GM12892 (cell line): ENCODE data around the gene GRID1.

Source experiments
- DNase-seq: peaks from one replicate; pipeline ENCODE4 v3.0.0; 2011; ENCODE audit not compliant: insufficient read length
- FAIRE-seq: peaks from 2 replicates; lab custom pipeline; 2011; peaks lifted over from hg19 to GRCh38; lab: Jason Lieb, UNC
- POLR2A ChIP-seq: IDR thresholded peaks from 2 replicates; pipeline ENCODE4 v1.6.1; 2011; ENCODE audit warnings: low read depth, low read length, control low read depth
- POLR2AphosphoS5 ChIP-seq: IDR thresholded peaks from 2 replicates; pipeline ENCODE4 v1.6.1; 2011; ENCODE audit warnings: low read depth, low read length, control low read depth
- TAF1 ChIP-seq: IDR thresholded peaks from 2 replicates; pipeline ENCODE4 v1.6.1; 2011; ENCODE audit warnings: low read depth, mild to moderate bottlenecking, control low read depth, low read length, borderline replicate concordance

Gene GRID1

DNA sequence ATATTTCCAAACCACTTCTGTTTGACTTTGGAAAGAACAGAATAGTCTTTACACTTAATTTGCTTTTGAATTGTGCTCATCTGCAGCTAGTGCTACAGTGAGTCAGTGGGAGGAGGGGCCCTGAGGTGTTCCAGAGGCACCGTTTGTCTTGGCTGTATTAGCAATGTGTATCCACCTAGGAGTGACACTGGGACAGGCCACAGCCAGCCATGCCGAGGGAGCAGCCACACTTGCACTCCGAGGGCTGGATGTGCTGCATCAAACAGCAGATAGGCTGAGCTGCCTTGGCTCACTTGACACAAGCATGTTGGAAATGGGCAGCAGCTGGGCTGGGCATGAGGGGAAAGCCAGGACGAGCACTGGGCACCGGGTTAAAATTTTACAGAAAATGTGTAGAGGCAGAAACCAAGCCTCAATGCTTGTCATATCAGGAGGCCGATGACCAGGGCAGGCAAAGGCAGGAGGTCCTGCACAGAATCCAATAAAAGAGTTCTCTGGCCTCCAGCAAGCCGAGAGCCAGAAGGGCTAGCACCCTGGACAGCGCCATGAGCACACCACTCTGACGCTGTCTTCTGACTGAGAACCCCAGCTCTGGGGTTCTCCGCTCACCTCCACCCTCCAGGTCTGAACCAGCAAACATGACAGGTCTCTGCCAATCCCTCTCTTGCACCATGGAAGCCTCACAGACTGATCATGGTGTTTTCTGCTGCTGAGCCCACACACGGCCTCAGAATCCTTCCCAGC lies 163.3 kb downstream of the GRID1 start:
- no peak for DNase-seq
- TF ChIP-seq POLR2AphosphoS5, result no peak
- FAIRE-seq, result no peak

DNA sequence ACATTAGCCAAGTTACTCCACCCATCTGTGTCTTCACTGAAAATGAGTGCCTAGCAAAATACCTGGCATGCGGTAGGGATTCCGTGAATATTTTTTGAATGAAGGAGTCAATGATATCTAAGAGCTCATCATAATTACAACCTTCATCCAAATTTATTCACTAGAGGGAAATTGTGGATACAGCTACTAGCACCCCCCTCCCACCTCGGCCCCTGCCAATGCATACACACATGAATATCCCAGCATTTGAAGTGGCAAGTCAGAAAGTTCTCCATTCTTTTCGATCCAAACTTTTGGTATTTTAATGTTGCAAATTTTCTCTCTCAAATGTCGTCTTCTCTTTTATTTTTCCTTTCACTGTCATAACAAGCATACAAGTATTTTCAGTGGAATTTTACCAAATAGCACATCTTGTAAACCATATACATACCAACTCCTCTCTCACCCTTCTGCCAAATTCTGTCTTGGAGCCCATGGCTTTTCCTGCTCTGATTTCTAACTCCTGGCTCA lies 164.3 kb downstream of the GRID1 start:
- FAIRE-seq (no peak), DNase-seq (no peak)
- TF ChIP-seq POLR2AphosphoS5 (no peak), POLR2A (no peak), TAF1 (no peak)

DNA sequence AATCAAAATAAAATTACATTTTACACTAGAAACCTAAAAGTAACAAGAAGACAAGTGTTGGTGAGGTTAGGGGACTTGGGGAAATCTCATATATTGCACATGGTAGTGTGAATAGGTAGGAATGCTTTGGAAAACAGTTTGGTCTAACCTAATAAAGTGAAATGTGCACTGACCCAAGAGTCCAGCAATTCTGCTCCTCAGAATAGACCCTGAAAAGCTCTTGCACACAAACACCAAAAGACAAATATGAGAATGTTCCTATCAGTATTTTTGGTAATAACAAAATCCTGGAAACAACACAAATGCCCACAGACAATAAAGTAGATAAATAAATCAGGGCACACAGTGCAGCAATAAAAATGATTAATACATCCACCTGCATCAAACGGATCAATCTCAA lies 165.7 kb downstream of the GRID1 start:
- no peak for TF ChIP-seq POLR2A
- no peak for TF ChIP-seq TAF1
- no peak for TF ChIP-seq POLR2AphosphoS5
- no peak for FAIRE-seq
- no peak for DNase-seq

DNA sequence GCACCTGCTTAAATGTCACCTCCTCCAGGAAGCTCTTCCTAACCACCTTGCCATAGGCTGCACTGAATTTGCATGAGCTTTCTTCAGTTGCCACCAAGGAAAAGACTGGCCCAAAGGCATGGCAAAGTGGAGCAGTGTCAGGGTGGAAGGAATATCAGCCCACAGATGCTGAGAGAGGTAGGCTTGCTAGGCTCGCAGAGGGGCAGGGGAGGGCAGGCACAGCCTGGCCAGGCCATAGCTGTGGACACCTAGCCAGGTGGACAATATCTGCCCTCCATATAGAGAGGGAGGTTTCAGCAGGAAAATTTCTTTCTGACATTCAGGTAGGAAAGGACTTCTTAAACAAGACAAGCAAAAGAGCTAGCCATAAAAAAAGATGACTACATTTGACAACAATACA lies 166.3 kb downstream of the GRID1 start:
- no peak for TF ChIP-seq TAF1
- no peak for TF ChIP-seq POLR2A
- no peak for TF ChIP-seq POLR2AphosphoS5
- FAIRE-seq, result no peak
- DNase-seq, result no peak

DNA sequence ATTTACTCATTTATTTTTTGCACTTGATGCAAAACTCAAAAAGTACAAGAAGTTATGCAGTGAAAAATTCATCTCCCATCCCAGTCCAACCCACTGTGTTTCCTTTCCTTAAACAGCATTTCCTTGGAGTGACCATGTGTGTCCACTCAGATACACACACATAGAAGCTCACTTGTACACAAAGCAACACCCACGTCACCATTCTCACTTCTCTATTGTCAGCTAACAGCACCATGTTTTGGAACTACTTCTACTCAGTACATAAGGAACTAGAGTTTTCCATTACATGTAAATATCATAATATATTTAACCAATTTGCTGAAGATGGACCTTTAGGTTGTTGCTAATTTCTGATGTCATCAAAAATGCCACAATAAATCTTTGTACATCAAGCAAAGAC lies 167.6 kb downstream of the GRID1 start:
- TF ChIP-seq POLR2A, result no peak
- no peak for TF ChIP-seq POLR2AphosphoS5
- TF ChIP-seq TAF1, result no peak
- FAIRE-seq (no peak), DNase-seq (no peak)

DNA sequence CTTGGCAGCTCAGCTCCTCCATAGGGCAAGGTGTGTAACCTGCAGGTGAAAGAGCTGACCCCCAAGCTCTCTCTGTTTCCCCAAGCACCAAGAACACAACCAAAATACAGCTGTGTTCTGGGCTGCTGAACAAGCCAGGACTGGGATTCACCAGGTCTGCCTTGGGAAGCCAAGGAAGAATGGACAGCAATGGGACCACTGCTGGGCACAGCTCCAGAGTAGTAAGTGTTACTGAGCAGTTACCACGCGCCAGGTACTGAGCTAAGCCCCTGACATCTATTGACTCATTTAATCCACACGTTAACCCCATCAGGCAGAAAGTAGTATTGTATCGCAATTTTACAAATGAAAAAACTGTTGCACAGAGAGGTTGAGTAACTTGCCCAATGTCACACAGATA lies 168.3 kb downstream of the GRID1 start:
- no peak for DNase-seq
- FAIRE-seq, result no peak
- no peak for TF ChIP-seq TAF1
- no peak for TF ChIP-seq POLR2AphosphoS5
- no peak for TF ChIP-seq POLR2A

DNA sequence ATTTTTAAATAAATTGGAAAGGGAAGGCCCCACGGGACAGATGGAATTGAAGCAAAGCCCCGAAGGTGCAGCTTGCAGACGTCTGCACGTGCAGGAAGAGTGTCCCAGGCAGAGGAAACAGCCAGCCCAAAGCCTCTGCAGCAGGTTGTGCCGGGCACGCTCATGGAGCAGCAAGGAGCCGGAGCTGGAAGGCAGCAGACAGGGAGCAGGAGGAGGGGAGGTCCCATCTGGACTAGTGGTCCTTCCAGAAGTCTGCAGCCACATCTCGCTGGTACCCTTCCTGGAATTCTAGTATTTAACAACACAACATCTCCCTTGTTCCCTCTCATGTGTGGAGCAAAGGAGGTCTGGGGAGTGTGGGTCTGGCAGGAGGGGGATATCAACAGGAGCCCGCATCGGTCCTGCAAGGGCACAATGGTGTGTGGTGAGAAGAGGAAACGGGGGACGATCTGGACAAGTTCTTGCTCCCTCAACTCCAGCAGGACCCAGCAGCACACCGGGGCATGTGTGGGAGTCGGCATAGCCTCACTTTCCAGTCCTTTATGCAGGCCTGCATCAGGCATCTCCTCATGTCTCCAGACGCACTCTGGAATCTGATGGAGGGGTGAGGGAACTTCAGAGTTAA lies 169.3 kb downstream of the GRID1 start:
- FAIRE-seq (no peak), DNase-seq (no peak)
- TF ChIP-seq TAF1, result no peak

DNA sequence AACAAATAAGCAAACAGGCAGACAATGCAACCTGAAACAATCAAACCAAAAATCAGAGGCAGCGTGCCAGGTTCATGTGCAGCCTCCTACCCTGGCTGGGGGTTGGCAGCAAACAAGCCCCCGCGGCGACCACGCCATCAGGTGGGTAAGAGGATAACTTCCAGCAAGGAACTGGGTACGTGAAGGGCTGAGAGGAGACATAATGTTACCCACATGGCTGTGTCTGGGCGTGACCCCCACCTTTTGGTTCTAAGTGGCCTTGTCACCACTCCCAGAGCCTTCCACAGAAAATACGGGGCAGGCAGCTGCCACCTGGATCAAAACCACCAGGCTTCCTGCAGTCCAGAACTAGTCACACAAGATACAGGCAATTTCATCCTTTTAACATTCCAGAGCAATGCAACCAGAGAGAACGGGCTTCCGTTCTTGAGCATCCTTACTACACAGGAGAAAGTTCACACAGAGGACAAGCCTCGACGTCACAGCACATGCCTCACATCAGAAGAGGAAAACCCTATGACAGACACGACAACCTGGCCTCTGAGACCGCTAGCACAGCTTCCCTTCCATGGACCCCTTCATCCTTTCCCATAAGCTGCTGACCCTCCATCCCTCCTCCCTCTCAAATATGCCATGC lies 171.0 kb downstream of the GRID1 start:
- DNase-seq, result no peak
- no peak for TF ChIP-seq POLR2AphosphoS5
- no peak for TF ChIP-seq TAF1
- no peak for TF ChIP-seq POLR2A
- FAIRE-seq, result no peak

DNA sequence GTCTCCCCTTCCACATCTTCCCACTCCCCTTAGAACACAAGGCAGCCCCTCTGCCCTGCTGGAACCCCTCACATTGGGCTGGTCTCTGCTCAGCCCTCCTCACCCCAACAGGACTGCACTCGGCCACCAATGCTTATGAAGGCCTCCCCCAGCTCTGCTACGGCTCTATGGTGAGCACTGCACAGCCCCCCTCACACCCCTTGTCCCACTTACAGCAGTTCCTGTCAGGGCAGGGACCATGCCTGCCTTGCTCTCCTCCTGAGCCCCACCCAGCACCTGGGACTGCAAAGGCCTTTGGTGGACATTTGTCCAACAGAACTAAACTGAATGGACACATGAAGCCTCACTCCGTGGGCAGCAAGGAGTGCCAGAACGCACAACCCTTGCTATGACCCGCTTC lies 171.9 kb downstream of the GRID1 start:
- TF ChIP-seq POLR2A (no peak), TAF1 (no peak), POLR2AphosphoS5 (no peak)
- no peak for DNase-seq
- no peak for FAIRE-seq

DNA sequence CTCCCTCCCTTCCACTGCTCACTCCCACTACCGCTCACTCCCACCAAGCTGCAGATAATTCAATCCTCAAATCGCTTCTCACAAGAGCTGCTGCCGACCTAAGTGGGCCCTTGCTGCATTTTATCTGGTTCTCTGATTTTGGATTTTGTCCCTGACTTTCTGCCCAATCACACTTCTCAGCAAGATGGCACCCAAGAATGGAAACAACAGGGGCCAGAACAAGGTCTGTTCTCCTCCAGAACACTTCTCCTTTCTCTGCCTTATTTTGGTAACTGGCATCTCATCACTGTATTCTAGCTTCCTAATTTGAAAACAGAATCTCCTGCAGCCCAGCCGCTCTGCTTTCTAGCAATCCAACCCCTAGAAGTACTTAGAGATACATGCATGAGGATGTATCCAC lies 172.8 kb downstream of the GRID1 start:
- TF ChIP-seq POLR2A, result no peak
- TF ChIP-seq TAF1, result no peak
- no peak for TF ChIP-seq POLR2AphosphoS5
- DNase-seq (no peak), FAIRE-seq (no peak)

DNA sequence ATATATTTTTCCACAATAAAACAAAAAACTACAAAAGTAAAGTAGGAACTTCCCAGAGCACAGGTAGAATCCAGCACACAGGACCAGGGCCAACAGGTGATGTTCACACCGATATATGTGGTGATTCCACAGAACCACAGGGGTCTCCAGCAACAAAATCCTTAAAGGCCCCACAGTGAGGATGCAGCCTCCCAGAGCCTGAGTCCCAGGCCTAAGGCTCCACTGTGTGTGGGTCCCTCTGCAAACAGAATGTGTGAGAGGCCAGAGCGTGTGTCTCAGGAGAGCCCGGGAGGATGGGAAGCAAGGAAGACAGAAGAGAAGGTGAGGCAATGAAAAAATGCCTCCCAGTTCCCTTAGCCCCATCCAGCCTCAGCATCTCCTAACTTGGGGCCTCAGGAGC lies 173.9 kb downstream of the GRID1 start:
- DNase-seq, result no peak
- TF ChIP-seq POLR2AphosphoS5 (no peak), POLR2A (no peak), TAF1 (no peak)
- no peak for FAIRE-seq

DNA sequence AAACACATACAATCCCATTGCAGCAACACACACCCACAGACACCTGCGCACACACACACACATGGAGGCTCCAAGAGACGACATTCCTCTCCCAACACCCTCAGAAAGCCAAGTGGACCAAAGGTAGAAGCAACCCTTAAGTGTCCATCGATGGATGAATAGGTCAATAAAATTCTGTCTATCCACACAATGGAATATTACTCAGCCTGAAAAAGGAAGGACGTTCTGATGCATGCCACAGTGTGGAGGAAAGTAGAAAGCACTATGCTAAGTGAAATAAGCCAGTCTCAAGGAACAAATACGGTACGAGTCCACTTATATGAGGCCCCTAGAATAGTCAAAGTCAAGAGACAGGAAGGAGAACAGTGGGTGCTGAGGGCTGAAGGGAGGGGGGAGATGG lies 174.4 kb downstream of the GRID1 start:
- FAIRE-seq (no peak), DNase-seq (no peak)
- no peak for TF ChIP-seq POLR2A
- TF ChIP-seq TAF1, result no peak
- TF ChIP-seq POLR2AphosphoS5, result no peak
